Ectodermal cell (in vitro differentiated cells): ENCODE measurements around the gene TFAP2E.
"Not testable (repeated sequence)": the region's sequence is repeated elsewhere in the genome, so short reads cannot be mapped to it uniquely, and the experiment has no call there.

Experiments used
- H3K27ac ChIP-seq: 2 replicates; pipeline ENCODE4 v1.7.0; 2013; ENCODE audit warnings: mild to moderate bottlenecking, low read depth, low read length; ENCODE audit not compliant: insufficient read depth, poor library complexity, severe bottlenecking
- H3K27me3 ChIP-seq: 2 replicates; pipeline ENCODE4 v1.7.0; 2013; ENCODE audit warnings: mild to moderate bottlenecking, low read length; ENCODE audit not compliant: insufficient read depth, control insufficient read depth, poor library complexity, severe bottlenecking
- H3K36me3 ChIP-seq: one replicate; pipeline ENCODE4 v1.7.0; 2013; ENCODE audit warnings: low read length; ENCODE audit not compliant: control insufficient read depth, insufficient read depth
- H3K4me1 ChIP-seq: one replicate; pipeline ENCODE4 v1.7.0; 2013; ENCODE audit warnings: low read length; ENCODE audit not compliant: control insufficient read depth, insufficient read depth
- H3K4me3 ChIP-seq: 2 replicates; pipeline ENCODE4 v1.7.0; 2013; ENCODE audit warnings: low read depth, low read length, control low read depth; ENCODE audit not compliant: insufficient read depth
- H3K9me3 ChIP-seq: 2 replicates; pipeline ENCODE4 v1.7.0; 2013; ENCODE audit warnings: mild to moderate bottlenecking, low read length, moderate library complexity; ENCODE audit not compliant: control insufficient read depth
- WGBS, 2 experiments: methylation state at CpG; one replicate each; pipeline ENCODE4 v1.1.7; 2013; ENCODE audit warnings: missing lambda C conversion rate in 2 of 2; 5-methylcytosine and 5-hydroxymethylcytosine counted together

Gene TFAP2E

DNA sequence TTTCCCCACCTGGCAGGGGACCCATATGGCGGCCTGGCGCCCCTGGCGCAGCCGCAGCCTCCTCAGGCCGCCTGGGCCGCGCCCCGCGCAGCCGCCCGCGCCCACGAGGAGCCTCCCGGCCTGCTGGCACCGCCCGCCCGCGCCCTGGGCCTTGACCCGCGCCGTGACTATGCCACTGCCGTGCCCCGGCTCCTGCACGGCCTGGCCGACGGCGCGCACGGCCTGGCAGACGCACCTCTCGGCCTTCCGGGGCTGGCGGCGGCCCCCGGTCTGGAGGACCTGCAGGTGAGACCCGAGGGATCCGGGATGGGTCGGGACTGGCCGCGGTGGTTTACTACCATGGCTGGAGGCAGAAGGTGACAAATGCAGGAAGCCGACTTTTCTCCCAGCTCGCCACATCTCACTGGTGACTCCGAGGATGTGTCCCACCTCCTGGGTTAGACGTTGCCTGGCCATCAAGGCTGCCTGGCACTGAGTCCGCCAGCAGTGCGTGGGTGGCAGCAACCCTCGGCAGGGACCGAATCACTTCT is 1.1 kb downstream of the TFAP2E start:
- no peak overlapping the region for H3K27ac ChIP-seq
- H3K4me3 ChIP-seq = no peak overlapping the region
- peaks cover 100% of the 10 kb centered on the region for H3K27me3 ChIP-seq
- no peaks in the 10 kb centered on the region for H3K36me3 ChIP-seq
- H3K4me1 ChIP-seq = no peaks in the 10 kb centered on the region
- 52 to 55% methylated on average over 48 of the region's 48 CpGs for WGBS, 2 experiments
- no peaks in the 10 kb centered on the region for H3K9me3 ChIP-seq

DNA sequence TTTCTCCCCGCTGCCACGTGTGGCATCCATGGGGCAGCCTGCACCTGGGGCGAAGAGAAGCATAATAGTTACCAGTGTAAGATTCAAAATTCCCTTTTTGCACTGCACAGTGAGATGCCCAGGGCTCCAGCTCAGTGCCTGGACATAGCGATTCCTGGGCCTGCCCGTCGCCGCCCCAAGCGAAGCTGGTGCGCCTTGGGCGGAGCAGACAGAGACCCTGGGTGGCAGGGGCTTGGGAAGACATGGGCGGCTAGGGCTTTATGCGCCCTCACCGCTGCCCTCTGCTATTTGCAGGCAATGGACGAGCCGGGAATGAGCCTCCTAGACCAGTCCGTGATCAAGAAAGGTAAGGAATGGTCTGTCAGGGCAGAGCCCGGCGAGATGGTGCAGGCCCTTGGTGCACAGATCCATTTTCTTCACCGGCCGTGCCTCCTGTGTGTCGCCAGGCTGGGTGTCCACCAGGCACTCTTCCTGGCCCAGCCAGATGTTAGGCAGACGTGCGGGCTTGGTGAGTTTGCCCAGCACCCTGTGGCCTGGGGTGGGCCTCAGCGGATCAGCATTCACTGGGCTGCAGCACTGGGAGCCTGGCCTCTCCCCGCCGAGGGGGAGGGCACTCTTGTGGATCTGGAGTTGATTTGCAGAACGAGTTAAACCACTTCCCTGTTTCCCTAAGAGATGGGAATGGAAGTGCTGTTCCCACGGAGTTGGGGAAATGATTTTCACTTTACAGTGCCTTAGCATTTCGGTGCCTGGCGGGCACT is 1.7 kb downstream of the TFAP2E start:
- H3K27me3 ChIP-seq = peaks cover 98% of the 10 kb centered on the region
- no peaks in the 10 kb centered on the region for H3K4me1 ChIP-seq
- H3K9me3 ChIP-seq = no peaks in the 10 kb centered on the region

DNA sequence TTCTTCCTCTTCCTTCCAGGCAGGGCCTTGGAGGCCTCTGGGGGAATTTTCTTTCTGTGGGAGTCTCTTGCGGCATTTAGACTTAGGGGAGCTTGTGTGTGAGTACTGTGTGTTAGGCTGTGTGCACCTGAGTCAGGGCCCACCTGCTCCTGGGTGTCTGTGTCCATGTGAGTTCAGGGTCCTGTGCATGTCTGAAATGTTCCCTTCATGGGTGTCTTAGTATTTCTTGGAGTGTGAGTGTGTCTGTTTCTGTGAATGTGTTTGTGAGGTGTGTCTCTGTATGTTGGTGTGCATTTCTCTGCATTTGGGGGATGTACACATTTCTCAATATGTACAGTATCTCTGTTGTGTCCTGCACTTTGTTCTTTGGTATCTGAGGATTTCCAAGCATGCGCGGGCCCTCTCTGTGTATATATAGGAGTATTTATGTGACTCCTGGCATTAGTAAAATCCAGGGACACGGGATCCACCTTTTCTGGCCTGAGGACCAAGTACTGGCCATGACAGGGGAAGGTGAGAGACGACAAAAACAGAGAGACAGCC is 2.4 kb downstream of the TFAP2E start:
- Histone ChIP-seq H3K27me3 (peaks cover 91% of the 10 kb centered on the region), H3K4me1 (no peaks in the 10 kb centered on the region), H3K9me3 (no peaks in the 10 kb centered on the region), H3K27ac (no peak overlapping the region), H3K36me3 (no peaks in the 10 kb centered on the region), H3K4me3 (no peak overlapping the region)
- WGBS, 2 experiments = 85 to 86% methylated on average over 5 of the region's 5 CpGs

More for the DNA sequence above, 1.7 kb downstream of the TFAP2E start:
- H3K4me3 ChIP-seq = no peak overlapping the region
- no peak overlapping the region for H3K27ac ChIP-seq
- no peaks in the 10 kb centered on the region for H3K36me3 ChIP-seq
- WGBS, 2 experiments = 71 to 77% methylated on average over 30 of the region's 30 CpGs

DNA sequence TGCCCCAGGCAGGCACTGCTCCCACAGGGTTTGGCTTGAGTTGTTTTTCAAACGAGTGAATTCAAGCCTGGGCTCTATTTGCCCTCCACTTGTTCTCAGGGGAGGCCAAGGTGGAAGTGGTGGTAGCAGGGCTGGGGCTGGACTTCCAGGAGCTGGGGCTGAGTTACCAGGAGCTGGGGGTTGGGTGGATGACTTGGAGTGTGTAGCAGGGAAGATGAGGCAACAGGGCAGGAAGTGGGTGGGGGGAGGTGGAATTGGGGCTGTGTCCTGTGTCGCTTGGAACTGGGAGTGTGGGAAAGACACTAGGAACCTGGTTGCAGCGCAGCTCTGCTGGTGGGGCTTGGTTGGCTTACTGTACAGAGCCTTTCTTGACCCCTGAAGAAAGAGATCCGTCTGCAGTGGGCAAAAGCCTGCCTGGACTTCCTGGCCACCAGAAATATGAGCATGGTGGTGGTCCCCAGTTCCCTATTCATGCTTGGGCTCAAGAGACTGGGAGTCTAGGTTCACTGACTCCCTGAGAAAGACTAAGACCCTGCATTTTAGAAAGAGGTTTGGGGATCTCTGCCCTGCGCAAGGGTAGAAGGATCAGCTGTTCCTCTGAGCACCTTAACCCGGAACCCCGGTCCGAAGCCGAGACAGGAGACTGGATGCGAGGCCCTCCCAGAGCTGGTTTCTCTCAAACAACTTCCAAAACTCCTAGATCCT is 3.1 kb downstream of the TFAP2E start:
- H3K9me3 ChIP-seq = no peaks in the 10 kb centered on the region
- H3K4me1 ChIP-seq = no peaks in the 10 kb centered on the region
- H3K4me3 ChIP-seq = no peak overlapping the region
- H3K27me3 ChIP-seq = peaks cover 84% of the 10 kb centered on the region
- 57 to 61% methylated on average over 10 of the region's 10 CpGs for WGBS, 2 experiments
- H3K27ac ChIP-seq = no peak overlapping the region
- no peaks in the 10 kb centered on the region for H3K36me3 ChIP-seq

DNA sequence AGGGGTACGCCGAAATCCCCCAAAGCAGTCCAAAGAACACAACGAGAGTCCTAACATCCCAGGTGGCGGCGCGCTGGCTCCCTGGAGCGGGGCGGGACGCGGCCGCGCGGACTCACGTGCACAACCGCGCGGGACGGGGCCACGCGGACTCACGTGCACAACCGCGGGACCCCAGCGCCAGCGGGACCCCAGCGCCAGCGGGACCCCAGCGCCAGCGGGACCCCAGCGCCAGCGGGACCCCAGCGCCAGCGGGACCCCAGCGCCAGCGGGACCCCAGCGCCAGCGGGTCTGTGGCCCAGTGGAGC is 3.6 kb downstream of the TFAP2E start:
- not testable (repeated sequence) for H3K4me1 ChIP-seq, H3K27ac ChIP-seq, H3K36me3 ChIP-seq, H3K4me3 ChIP-seq, H3K9me3 ChIP-seq
- 27 to 29% methylated on average over 37 of the region's 37 CpGs for WGBS, 2 experiments
- peaks cover 79% of the 10 kb centered on the region for H3K27me3 ChIP-seq

DNA sequence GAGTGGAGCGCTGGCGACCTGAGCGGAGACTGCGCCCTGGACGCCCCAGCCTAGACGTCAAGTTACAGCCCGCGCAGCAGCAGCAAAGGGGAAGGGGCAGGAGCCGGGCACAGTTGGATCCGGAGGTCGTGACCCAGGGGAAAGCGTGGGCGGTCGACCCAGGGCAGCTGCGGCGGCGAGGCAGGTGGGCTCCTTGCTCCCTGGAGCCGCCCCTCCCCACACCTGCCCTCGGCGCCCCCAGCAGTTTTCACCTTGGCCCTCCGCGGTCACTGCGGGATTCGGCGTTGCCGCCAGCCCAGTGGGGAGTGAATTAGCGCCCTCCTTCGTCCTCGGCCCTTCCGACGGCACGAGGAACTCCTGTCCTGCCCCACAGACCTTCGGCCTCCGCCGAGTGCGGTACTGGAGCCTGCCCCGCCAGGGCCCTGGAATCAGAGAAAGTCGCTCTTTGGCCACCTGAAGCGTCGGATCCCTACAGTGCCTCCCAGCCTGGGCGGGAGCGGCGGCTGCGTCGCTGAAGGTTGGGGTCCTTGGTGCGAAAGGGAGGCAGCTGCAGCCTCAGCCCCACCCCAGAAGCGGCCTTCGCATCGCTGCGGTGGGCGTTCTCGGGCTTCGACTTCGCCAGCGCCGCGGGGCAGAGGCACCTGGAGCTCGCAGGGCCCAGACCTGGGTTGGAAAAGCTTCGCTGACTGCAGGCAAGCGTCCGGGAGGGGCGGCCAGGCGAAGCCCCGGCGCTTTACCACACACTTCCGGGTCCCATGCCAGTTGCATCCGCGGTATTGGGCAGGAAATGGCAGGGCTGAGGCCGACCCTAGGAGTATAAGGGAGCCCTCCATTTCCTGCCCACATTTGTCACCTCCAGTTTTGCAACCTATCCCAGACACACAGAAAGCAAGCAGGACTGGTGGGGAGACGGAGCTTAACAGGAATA is 4.2 kb downstream of the TFAP2E start:
- H3K27me3 ChIP-seq = peaks cover 73% of the 10 kb centered on the region
- H3K27ac ChIP-seq = no peak overlapping the region
- H3K9me3 ChIP-seq = no peaks in the 10 kb centered on the region
- 4 to 5% methylated on average over 70 of the region's 70 CpGs for WGBS, 2 experiments
- no peaks in the 10 kb centered on the region for H3K4me1 ChIP-seq
- peak overlapping the region; percentile 27 for H3K4me3 ChIP-seq
- H3K36me3 ChIP-seq = no peaks in the 10 kb centered on the region

DNA sequence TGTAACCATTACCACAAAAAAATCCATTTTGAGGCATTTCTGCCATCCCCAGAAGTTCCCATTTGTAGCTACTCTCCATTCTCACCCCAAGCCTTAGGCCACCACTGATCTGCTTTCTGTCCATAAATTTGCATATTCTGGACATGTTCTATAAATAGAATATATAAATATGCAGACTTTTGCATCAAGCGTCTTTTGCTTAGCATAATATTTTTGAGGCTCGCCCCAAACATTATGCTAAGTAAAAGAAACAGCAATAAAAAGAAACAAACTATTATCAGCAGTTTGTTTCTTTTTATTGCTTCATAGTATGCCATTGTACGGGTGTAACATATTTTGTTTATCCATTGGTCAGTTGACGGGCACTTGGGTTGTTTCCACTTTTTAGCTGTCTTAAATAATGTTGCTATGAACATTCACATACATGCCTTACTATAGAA is 7.9 kb downstream of the TFAP2E start:
- H3K27me3 ChIP-seq = peaks cover 36% of the 10 kb centered on the region
- no peak overlapping the region for H3K4me3 ChIP-seq
- H3K27ac ChIP-seq = no peak overlapping the region
- WGBS, 2 experiments = 88 to 94% methylated on average over 3 to 4 of the region's 4 CpGs
- no peaks in the 10 kb centered on the region for H3K9me3 ChIP-seq
- H3K4me1 ChIP-seq = no peaks in the 10 kb centered on the region
- H3K36me3 ChIP-seq = no peaks in the 10 kb centered on the region

DNA sequence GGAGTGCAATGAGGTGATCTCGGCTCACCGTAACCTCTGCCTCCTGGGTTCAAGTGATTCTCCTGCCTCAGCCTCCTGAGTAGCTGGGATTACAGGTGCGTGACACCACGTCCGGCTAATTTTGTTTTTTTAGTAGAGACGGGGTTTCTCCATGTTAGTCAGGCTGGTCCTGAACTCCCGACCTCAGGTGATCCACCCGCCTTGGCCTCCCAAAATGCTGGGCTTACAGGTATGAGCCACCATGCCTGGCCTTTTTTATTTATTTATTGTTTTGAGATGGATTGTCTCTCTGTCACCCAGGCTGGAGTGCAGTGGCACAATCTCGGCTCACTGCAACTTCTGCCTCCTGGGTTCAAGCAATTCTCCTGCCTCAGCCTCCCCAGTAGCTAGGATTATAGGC is 8.5 kb downstream of the TFAP2E start:
- not testable (repeated sequence) for H3K27ac ChIP-seq, H3K36me3 ChIP-seq, H3K4me3 ChIP-seq, H3K4me1 ChIP-seq, H3K9me3 ChIP-seq
- peaks cover 30% of the 10 kb centered on the region for H3K27me3 ChIP-seq
- WGBS, 2 experiments = 90 to 94% methylated on average over 9 of the region's 9 CpGs

DNA sequence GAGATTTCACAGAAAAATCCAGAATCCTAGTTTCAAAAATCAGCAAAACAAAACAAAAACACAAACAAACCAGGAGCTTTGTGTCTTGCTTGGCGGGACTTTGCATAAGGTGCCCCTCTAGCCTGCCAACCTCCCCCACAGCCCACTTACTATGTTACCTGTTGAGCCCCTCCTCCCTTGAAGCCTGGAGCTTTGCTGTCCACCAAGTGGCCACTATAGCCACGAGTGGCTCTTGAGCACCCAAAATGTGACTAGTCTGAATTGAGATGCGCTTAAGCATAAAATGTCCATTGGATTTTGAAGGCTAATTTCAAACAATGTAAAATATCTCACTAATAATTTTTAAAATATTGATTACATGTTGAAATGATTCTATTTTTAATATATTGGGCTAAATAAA is 12.2 kb downstream of the TFAP2E start:
- Histone ChIP-seq H3K4me3 (no peak overlapping the region), H3K36me3 (no peaks in the 10 kb centered on the region), H3K27me3 (no peaks in the 10 kb centered on the region), H3K27ac (no peak overlapping the region), H3K9me3 (no peaks in the 10 kb centered on the region), H3K4me1 (no peaks in the 10 kb centered on the region)
- 88 to 92% methylated on average over 3 of the region's 3 CpGs for WGBS, 2 experiments
